GM18519 (cell line): ENCODE data around the gene MFAP4.

Experiments used
- ATAC-seq: cut with Tn5 transposase; IDR thresholded peaks from one replicate; pipeline ENCODE4 v1.9.1; 2021; ENCODE audit warnings: mild to moderate bottlenecking, moderate library complexity; ENCODE audit not compliant: unreplicated experiment, low FRiP score

The MFAP4 gene

GRCh38 chr17:19386974-19387920, at the start of gene MFAP4:
Gene MFAP4 (minus strand): TSS chr17:19387190. CDS start chr17:19387155, 35 bp downstream.
- ATAC-seq = no peak

GRCh38 chr17:19433727-19434340, 46.8 kb upstream of the MFAP4 start:
- no peak for ATAC-seq

GRCh38 chr17:19433255-19433654, 46.3 kb upstream of the MFAP4 start:
- no peak for ATAC-seq

GRCh38 chr17:19431691-19432090, 44.7 kb upstream of the MFAP4 start:
- ATAC-seq = no peak

GRCh38 chr17:19426631-19427030, 39.6 kb upstream of the MFAP4 start:
- ATAC-seq = no peak

GRCh38 chr17:19424934-19425868, 38.2 kb upstream of the MFAP4 start:
- ATAC-seq = no peak

GRCh38 chr17:19421926-19422325, 34.9 kb upstream of the MFAP4 start:
- no peak for ATAC-seq

- no peak for ATAC-seq
Observed at GRCh38 chr17:19421219-19421618, 34.2 kb upstream of the MFAP4 start.

GRCh38 chr17:19418251-19418992, 31.4 kb upstream of the MFAP4 start:
- no peak for ATAC-seq

- no peak for ATAC-seq
Observed at GRCh38 chr17:19417611-19418010, 30.6 kb upstream of the MFAP4 start.

GRCh38 chr17:19415806-19416775, 29.1 kb upstream of the MFAP4 start:
- ATAC-seq = no peak

- ATAC-seq = no peak
Observed at GRCh38 chr17:19415311-19415710, 28.3 kb upstream of the MFAP4 start.

GRCh38 chr17:19414396-19415280, 27.6 kb upstream of the MFAP4 start:
- ATAC-seq = no peak

- no peak for ATAC-seq
Observed at GRCh38 chr17:19413761-19414160, 26.8 kb upstream of the MFAP4 start.

GRCh38 chr17:19412984-19413383, 26.0 kb upstream of the MFAP4 start:
- no peak for ATAC-seq

GRCh38 chr17:19412510-19412909, 25.5 kb upstream of the MFAP4 start:
- no peak for ATAC-seq

GRCh38 chr17:19411631-19412030, 24.6 kb upstream of the MFAP4 start:
- no peak for ATAC-seq
